ENCODE measurements around the gene GALC. TPM values are rescaled to one million over a fixed set of nuclear protein-coding genes. Genes with fewer than 3 reads are reported as not detected.
A peak's percentile ranks its signal among the peaks of the same experiment; 100 is the strongest.
"Not testable (repeated sequence)": the region's sequence is repeated elsewhere in the genome, so short reads cannot be mapped to it uniquely, and the experiment has no call there.

GALC gene
- 6.9 TPM for polyA plus RNA-seq (2012; ENCODE audit: missing spikeins)

DNA sequence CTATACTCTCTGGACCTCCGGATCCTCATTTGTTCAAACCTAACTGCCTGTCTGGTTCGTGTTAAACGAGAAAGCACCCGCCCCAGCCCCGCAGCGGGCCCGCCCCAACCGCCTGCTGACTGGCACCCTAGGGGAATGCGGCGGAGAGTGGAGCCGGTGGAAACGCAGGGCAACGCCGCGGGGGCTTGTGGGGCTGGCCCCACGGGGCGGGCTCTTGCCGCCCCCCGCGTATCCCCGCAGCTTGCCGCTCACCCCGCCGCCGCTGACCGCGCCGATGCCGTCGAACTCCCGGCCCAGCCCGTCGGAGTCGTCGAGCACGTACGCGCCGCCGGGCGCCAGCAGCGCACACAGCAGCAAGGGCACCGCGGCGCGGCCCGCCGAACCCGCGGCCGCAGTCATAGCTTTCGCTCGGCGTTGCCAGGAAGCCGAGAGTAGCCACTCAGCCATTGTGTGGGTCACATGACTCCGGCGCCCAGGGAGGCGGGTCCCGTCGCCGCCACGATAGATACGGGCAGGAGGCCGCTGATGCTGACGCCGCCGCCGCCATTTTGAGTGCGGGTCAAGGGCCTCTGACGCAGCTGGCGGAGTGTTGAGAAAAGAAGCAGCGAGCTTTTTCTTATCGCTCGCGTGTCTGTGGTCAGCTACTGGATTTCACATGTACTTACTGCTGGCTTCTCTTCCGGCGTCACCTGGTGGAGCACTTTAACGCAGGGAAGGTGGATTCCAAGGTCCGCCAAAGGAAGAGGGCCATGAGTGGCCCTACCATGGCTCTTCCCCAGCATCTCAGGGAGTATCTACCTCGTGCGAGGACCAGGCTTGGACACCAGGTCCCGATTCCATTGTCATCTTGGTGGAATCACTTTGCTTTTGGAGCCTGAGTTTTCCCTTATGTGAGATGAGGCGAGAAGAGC lies at the start of gene GALC:
Gene GALC, minus strand, starts transcription at position 465 of the 911 bp plus-strand sequence. Its CDS starts 18 bp downstream, at position 447.
- DNase-seq (ENCODE audit: insufficient read length), result peak; percentile 66
- FAIRE-seq, result peak; percentile 96

GRCh38 chr14:88040146-88040545 lies 47.2 kb upstream of the GALC start:
- FAIRE-seq (no peak), DNase-seq (ENCODE audit: insufficient read length) (no peak)
- TF ChIP-seq TAF1 (IDR thresholded peaks at IDR 0.05; ENCODE audit: borderline replicate concordance, low read depth, low read length), result no peak
- TF ChIP-seq POLR2AphosphoS5 (IDR thresholded peaks at IDR 0.05; ENCODE audit: low read depth, low read length), result no peak
- TF ChIP-seq POLR2A (IDR thresholded peaks at IDR 0.05; ENCODE audit: low read depth, low read length), result no peak

More for the DNA sequence above, at the start of gene GALC:
- 0 out of 2 replicates have a peak, but pooled peaks have one; percentile 23 for TF ChIP-seq TAF1 (IDR thresholded peaks at IDR 0.05; ENCODE audit: borderline replicate concordance, low read depth, low read length)
- TF ChIP-seq POLR2AphosphoS5 (IDR thresholded peaks at IDR 0.05; ENCODE audit: low read depth, low read length), result peak; percentile 72; the same call in 1 of the 2 replicates
- peak; percentile 66 for TF ChIP-seq POLR2A (IDR thresholded peaks at IDR 0.05; ENCODE audit: low read depth, low read length)

GRCh38 chr14:88039197-88039596 lies 46.2 kb upstream of the GALC start:
- FAIRE-seq, result no peak
- no peak for DNase-seq (ENCODE audit: insufficient read length)
- TF ChIP-seq TAF1 (IDR thresholded peaks at IDR 0.05; ENCODE audit: borderline replicate concordance, low read depth, low read length) (no peak), POLR2AphosphoS5 (IDR thresholded peaks at IDR 0.05; ENCODE audit: low read depth, low read length) (no peak), POLR2A (IDR thresholded peaks at IDR 0.05; ENCODE audit: low read depth, low read length) (no peak)

DNA sequence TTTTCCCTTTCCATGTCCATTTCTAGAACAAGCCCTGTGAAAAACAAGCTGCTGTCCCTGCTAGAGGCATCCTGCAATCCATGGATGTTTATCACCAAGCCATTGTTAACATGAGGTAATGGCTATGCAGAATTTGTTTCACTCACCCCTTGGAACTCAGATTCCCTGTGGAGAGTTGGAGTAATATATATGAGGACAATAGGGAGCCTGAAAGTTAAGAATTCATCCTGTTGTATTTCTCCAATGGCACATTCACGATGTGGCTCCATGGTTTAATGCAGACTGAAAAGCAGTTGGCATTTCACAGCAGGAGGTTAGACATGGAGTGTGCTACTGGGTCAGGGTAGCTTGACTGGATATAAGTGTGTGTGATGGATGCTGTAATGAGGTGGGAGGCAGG lies 44.3 kb upstream of the GALC start:
- TF ChIP-seq POLR2A (IDR thresholded peaks at IDR 0.05; ENCODE audit: low read depth, low read length) (no peak), POLR2AphosphoS5 (IDR thresholded peaks at IDR 0.05; ENCODE audit: low read depth, low read length) (no peak), TAF1 (IDR thresholded peaks at IDR 0.05; ENCODE audit: borderline replicate concordance, low read depth, low read length) (no peak)
- FAIRE-seq (no peak), DNase-seq (ENCODE audit: insufficient read length) (no peak)

- no peak for TF ChIP-seq POLR2A (IDR thresholded peaks at IDR 0.05; ENCODE audit: low read depth, low read length)
- TF ChIP-seq POLR2AphosphoS5 (IDR thresholded peaks at IDR 0.05; ENCODE audit: low read depth, low read length), result no peak
- TF ChIP-seq TAF1 (IDR thresholded peaks at IDR 0.05; ENCODE audit: borderline replicate concordance, low read depth, low read length), result no peak
- no peak for DNase-seq (ENCODE audit: insufficient read length)
- FAIRE-seq, result no peak
These were observed 43.4 kb upstream of the GALC start for GRCh38 chr14:88036422-88036821.

DNA sequence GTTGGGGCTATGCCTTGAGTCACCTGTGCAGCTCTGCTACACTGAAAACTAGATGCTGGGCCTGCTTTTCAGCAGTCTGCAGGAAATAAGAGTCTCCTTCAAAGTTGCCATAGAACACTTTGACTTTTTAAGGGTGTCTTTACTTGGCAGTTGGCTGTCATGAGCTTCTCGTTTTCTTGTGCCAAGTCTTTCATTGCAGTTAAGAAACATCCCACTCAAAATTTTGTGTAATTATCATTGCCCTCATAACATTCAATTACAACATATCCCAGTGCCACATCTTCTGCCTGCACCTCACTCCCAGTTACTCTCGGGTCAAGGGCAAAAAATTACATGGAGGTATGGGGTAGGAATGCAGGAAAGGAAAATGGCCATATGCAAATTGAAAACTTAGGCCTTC lies 41.1 kb upstream of the GALC start:
- DNase-seq (ENCODE audit: insufficient read length), result no peak
- no peak for FAIRE-seq
- no peak for TF ChIP-seq POLR2A (IDR thresholded peaks at IDR 0.05; ENCODE audit: low read depth, low read length)
- no peak for TF ChIP-seq POLR2AphosphoS5 (IDR thresholded peaks at IDR 0.05; ENCODE audit: low read depth, low read length)
- no peak for TF ChIP-seq TAF1 (IDR thresholded peaks at IDR 0.05; ENCODE audit: borderline replicate concordance, low read depth, low read length)

DNA sequence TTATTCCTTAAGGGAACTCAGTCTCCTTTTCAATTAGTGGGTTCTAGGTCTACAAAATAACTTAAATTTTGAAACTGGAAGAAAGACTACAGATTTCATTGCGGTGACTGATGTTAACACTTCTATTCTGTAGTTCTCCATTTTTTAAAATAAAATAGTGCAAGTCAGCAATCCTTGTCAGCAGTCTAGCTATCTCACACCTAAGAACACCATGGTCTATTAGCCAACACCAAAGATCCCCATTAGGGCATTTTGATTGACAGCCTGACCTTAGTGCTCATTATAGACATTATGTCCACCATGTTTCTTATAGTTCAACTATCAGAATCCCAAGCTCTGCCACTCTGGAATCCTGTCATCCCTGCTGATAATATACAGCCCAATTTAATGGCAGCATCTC lies 39.4 kb upstream of the GALC start:
- FAIRE-seq (no peak), DNase-seq (ENCODE audit: insufficient read length) (no peak)
- no peak for TF ChIP-seq TAF1 (IDR thresholded peaks at IDR 0.05; ENCODE audit: borderline replicate concordance, low read depth, low read length)

GRCh38 chr14:88030892-88031291 lies 37.9 kb upstream of the GALC start:
- FAIRE-seq (no peak), DNase-seq (ENCODE audit: insufficient read length) (no peak)
- TF ChIP-seq POLR2AphosphoS5 (IDR thresholded peaks at IDR 0.05; ENCODE audit: low read depth, low read length) (no peak), TAF1 (IDR thresholded peaks at IDR 0.05; ENCODE audit: borderline replicate concordance, low read depth, low read length) (no peak), POLR2A (IDR thresholded peaks at IDR 0.05; ENCODE audit: low read depth, low read length) (no peak)

DNA sequence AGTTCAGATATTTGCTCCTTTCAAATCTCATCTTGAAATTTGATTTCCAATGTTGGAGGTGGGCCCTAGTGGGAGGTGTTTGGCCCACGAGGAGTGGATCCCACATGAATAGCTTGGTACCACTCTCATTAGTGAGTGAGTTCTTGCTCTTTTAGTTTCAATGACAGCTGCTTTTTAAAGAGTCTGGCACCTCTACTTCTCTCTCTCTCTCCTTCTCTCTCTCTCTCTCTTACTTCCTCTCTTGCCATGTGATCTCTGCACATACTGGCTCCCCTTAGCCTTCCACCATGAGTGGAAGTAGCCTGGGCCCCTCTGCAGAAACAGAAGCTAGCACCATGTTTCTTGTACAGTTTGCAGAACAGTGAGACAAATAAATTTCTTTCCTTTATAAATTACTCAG lies 37.1 kb upstream of the GALC start:
- TF ChIP-seq POLR2A (IDR thresholded peaks at IDR 0.05; ENCODE audit: low read depth, low read length) (no peak), POLR2AphosphoS5 (IDR thresholded peaks at IDR 0.05; ENCODE audit: low read depth, low read length) (no peak), TAF1 (IDR thresholded peaks at IDR 0.05; ENCODE audit: borderline replicate concordance, low read depth, low read length) (no peak)
- no peak for DNase-seq (ENCODE audit: insufficient read length)
- FAIRE-seq, result no peak

DNA sequence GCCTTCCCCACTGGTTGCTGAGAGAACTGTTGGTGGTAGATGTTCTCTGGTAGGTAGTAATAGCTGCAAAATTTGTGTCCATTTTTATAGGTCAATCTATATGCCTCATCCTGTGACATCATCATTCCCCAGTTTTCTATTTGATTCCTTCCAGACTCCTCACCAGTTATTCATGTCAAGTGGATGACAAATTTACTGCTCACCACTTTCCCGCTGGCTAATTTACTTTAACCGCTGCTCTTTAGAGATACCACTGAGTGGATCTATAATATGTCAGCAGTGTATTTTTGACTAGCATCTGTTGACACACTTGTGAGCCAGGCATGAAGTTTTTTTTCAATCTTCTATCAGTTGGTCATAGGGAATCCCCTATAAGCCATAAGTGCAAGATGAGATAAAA lies 36.5 kb upstream of the GALC start:
- FAIRE-seq, result no peak
- DNase-seq (ENCODE audit: insufficient read length), result no peak
- no peak for TF ChIP-seq TAF1 (IDR thresholded peaks at IDR 0.05; ENCODE audit: borderline replicate concordance, low read depth, low read length)
- no peak for TF ChIP-seq POLR2AphosphoS5 (IDR thresholded peaks at IDR 0.05; ENCODE audit: low read depth, low read length)
- no peak for TF ChIP-seq POLR2A (IDR thresholded peaks at IDR 0.05; ENCODE audit: low read depth, low read length)

GRCh38 chr14:88026890-88027289 lies 33.9 kb upstream of the GALC start:
- FAIRE-seq, result no peak
- no peak for DNase-seq (ENCODE audit: insufficient read length)
- no peak for TF ChIP-seq POLR2A (IDR thresholded peaks at IDR 0.05; ENCODE audit: low read depth, low read length)
- TF ChIP-seq TAF1 (IDR thresholded peaks at IDR 0.05; ENCODE audit: borderline replicate concordance, low read depth, low read length), result no peak
- TF ChIP-seq POLR2AphosphoS5 (IDR thresholded peaks at IDR 0.05; ENCODE audit: low read depth, low read length), result no peak

DNA sequence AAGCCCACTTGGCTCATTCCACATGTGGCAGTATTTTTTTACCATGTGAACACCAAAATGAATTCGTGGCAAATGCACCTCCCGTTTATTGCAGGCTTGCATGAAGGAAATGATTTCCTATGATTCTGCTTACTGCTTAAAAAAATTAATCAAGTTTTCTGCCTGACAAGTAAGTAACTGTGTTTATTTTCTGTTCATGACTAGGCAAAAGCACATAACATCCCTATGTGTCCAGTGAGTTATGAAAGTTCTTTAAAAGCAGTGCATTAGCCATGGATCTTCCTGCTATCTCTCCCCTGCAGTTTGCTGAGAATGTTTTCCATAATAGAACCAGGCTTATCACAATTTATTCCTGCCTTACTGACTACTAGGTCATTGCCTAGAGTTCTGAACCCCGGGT lies 32.3 kb upstream of the GALC start:
- FAIRE-seq (no peak), DNase-seq (ENCODE audit: insufficient read length) (no peak)

DNA sequence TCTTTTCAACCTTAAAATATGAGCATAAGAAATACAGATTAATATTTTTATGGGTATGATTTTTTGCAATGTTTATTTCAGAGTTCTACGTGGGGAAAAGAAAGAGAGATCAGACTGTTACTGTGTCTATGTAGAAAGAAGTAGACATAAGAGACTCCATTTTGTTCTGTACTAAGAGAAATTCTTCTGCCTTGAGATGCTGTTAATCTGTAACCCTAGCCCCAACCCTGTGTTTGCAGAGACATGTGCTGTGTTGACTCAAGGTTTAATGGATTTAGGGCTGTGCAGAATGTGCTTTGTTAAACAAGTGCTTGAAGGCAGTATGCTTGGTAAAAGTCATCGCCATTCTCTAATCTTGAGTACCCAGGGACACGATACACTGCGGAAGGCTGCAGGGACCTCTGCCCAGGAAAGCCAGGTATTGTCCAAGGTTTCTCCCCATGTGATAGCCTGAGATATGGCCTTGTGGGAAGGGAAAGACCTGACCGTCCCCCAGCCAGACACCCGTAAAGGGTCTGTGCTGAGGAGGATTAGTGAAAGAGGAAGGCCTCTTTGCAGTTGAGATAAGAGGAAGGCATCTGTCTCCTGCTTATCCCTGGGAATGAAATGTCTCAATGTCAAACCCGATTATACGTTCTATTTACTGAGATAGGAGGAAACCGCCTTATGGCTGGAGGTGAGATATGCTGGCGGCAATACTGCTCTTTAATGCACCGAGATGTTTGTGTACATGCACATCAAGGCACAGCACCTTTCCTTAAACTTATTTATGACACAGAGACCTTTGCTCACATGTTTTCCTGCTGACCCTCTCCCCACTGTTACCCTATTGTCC lies 31.5 kb upstream of the GALC start:
- DNase-seq (ENCODE audit: insufficient read length); FAIRE-seq: not testable (repeated sequence)

More for the DNA sequence above, 32.3 kb upstream of the GALC start:
- TF ChIP-seq POLR2AphosphoS5 (IDR thresholded peaks at IDR 0.05; ENCODE audit: low read depth, low read length) (no peak), TAF1 (IDR thresholded peaks at IDR 0.05; ENCODE audit: borderline replicate concordance, low read depth, low read length) (no peak), POLR2A (IDR thresholded peaks at IDR 0.05; ENCODE audit: low read depth, low read length) (no peak)

Measured in GM12892 (cell line).